ENCODE results near the gene TMEM25. TPM values are rescaled to one million over a fixed set of nuclear protein-coding genes. Genes with fewer than 3 reads are reported as not detected.

The TMEM25 gene
- total and polyA plus RNA-seq, 4 donors: 8.8 to 32.0 (median 17.2) TPM

DNA sequence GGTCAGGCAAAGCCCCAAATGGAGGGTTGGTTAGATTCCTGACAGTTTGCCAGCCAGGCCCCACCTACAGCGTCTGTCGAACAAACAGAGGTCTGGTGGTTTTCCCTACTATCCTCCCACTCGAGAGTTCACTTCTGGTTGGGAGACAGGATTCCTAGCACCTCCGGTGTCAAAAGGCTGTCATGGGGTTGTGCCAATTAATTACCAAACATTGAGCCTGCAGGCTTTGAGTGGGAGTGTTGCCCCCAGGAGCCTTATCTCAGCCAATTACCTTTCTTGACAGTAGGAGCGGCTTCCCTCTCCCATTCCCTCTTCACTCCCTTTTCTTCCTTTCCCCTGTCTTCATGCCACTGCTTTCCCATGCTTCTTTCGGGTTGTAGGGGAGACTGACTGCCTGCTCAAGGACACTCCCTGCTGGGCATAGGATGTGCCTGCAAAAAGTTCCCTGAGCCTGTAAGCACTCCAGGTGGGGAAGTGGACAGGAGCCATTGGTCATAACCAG is 8.4 kb upstream of the TMEM25 start:
- H3K9ac ChIP-seq (ENCODE audit: insufficient read depth in 1 of 2, low read length in 2 of 2): no peak overlapping the region
- no peaks in the 10 kb centered on the region for H3K9me3 ChIP-seq (ENCODE audit: control insufficient read depth in 4 of 4, insufficient read depth in 3 of 4, low read length in 3 of 4)
- DNase-seq (peak in 1 of 3 donors; percentile 18), ATAC-seq (ENCODE audit: insufficient read depth, low FRiP score) (no peak)
- H3K27ac ChIP-seq (ENCODE audit: low read depth in 1 of 2, low read length in 1 of 2): no peak overlapping the region
- peaks cover 31 to 57% (median 36%) of the 10 kb centered on the region in 4 donors for H3K36me3 ChIP-seq (ENCODE audit: control insufficient read depth in 4 of 4, insufficient read depth in 4 of 4, low read length in 4 of 4)
- H3K27me3 ChIP-seq (ENCODE audit: control insufficient read depth in 3 of 3, insufficient read depth in 3 of 3, low read length in 2 of 3): no peaks in the 10 kb centered on the region
- TF ChIP-seq, protein P1, sequence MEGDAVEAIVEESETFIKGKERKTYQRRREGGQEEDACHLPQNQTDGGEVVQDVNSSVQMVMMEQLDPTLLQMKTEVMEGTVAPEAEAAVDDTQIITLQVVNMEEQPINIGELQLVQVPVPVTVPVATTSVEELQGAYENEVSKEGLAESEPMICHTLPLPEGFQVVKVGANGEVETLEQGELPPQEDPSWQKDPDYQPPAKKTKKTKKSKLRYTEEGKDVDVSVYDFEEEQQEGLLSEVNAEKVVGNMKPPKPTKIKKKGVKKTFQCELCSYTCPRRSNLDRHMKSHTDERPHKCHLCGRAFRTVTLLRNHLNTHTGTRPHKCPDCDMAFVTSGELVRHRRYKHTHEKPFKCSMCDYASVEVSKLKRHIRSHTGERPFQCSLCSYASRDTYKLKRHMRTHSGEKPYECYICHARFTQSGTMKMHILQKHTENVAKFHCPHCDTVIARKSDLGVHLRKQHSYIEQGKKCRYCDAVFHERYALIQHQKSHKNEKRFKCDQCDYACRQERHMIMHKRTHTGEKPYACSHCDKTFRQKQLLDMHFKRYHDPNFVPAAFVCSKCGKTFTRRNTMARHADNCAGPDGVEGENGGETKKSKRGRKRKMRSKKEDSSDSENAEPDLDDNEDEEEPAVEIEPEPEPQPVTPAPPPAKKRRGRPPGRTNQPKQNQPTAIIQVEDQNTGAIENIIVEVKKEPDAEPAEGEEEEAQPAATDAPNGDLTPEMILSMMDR (IDR thresholded peaks at IDR 0.05; ENCODE audit: control extremely low read depth, extremely low read depth): no peak
- WGBS, 2 donors: 50 to 52% methylated on average over 6 of the region's 6 CpGs
- peaks cover 0 to 3% (median 0%) of the 10 kb centered on the region in 5 donors for H3K4me1 ChIP-seq (ENCODE audit: control insufficient read depth in 5 of 5, insufficient read depth in 5 of 5, low read length in 5 of 5)
- H3K4me3 ChIP-seq: no peak overlapping the region

DNA sequence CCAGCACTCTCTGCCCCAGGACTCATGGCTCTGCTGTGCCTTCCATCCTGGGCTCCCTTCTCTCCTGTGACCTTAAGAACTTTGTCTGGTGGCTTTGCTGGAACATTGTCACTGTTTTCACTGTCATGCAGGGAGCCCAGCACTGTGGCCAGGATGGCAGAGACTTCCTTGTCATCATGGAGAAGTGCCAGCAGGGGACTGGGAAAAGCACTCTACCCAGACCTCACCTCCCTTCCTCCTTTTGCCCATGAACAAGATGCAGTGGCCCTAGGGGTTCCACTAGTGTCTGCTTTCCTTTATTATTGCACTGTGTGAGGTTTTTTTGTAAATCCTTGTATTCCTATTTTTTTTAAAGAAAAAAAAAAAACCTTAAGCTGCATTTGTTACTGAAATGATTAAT is 6.6 kb upstream of the TMEM25 start:
- no peak overlapping the region for H3K4me3 ChIP-seq
- peaks cover 31 to 45% (median 33%) of the 10 kb centered on the region in 4 donors for H3K36me3 ChIP-seq (ENCODE audit: control insufficient read depth in 4 of 4, insufficient read depth in 4 of 4, low read length in 4 of 4)
- no peak for ATAC-seq (ENCODE audit: insufficient read depth, low FRiP score)
- H3K9ac ChIP-seq (ENCODE audit: insufficient read depth in 1 of 2, low read length in 2 of 2): no peak overlapping the region
- no peaks in the 10 kb centered on the region for H3K9me3 ChIP-seq (ENCODE audit: control insufficient read depth in 4 of 4, insufficient read depth in 3 of 4, low read length in 3 of 4)
- TF ChIP-seq, protein P1 (IDR thresholded peaks at IDR 0.05; ENCODE audit: control extremely low read depth, extremely low read depth): no peak
- no peak overlapping the region for H3K27ac ChIP-seq (ENCODE audit: low read depth in 1 of 2, low read length in 1 of 2)
- no peak for DNase-seq
- peaks cover 0 to 6% (median 0%) of the 10 kb centered on the region in 5 donors for H3K4me1 ChIP-seq (ENCODE audit: control insufficient read depth in 5 of 5, insufficient read depth in 5 of 5, low read length in 5 of 5)
- H3K27me3 ChIP-seq (ENCODE audit: control insufficient read depth in 3 of 3, insufficient read depth in 3 of 3, low read length in 2 of 3): no peaks in the 10 kb centered on the region

DNA sequence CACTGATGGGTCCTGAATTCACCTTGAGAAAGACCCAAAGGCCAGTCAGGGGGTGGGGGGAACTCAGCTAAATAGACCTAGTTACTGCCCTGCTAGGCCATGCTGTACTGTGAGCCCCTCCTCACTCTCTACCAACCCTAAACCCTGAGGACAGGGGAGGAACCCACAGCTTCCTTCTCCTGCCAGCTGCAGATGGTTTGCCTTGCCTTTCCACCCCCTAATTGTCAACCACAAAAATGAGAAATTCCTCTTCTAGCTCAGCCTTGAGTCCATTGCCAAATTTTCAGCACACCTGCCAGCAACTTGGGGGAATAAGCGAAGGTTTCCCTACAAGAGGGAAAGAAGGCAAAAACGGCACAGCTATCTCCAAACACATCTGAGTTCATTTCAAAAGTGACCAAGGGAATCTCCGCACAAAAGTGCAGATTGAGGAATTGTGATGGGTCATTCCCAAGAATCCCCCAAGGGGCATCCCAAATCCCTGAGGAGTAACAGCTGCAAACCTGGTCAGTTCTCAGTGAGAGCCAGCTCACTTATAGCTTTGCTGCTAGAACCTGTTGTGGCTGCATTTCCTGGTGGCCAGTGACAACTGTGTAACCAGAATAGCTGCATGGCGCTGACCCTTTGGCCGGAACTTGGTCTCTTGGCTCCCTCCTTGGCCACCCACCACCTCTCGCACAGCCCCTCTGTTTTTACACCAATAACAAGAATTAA is 6.1 kb upstream of the TMEM25 start:
- Histone ChIP-seq H3K36me3 (ENCODE audit: control insufficient read depth in 4 of 4, insufficient read depth in 4 of 4, low read length in 4 of 4) (peaks cover 25 to 39% (median 29%) of the 10 kb centered on the region in 4 donors), H3K4me3 (no peak overlapping the region), H3K27me3 (ENCODE audit: control insufficient read depth in 3 of 3, insufficient read depth in 3 of 3, low read length in 2 of 3) (no peaks in the 10 kb centered on the region), H3K27ac (ENCODE audit: low read depth in 1 of 2, low read length in 1 of 2) (no peak overlapping the region), H3K9me3 (ENCODE audit: control insufficient read depth in 4 of 4, insufficient read depth in 3 of 4, low read length in 3 of 4) (no peaks in the 10 kb centered on the region), H3K4me1 (ENCODE audit: control insufficient read depth in 5 of 5, insufficient read depth in 5 of 5, low read length in 5 of 5) (peaks cover 0 to 6% (median 0%) of the 10 kb centered on the region in 5 donors), H3K9ac (ENCODE audit: insufficient read depth in 1 of 2, low read length in 2 of 2) (no peak overlapping the region)
- no peak for ATAC-seq (ENCODE audit: insufficient read depth, low FRiP score)
- WGBS, 2 donors: 61 to 81% methylated on average over 6 of the region's 6 CpGs
- DNase-seq: no peak
- TF ChIP-seq, protein P1 (IDR thresholded peaks at IDR 0.05; ENCODE audit: control extremely low read depth, extremely low read depth): no peak

All from lung (tissue), 12 donors.